RWPE2 (cell line): ENCODE measurements around the gene MSL3B.

ENCODE experiments used
- ATAC-seq: fragments of 200-7000 bp; cut with Tn5 transposase; 3 replicates; pipeline ENCODE4 v1.9.1; 2021; ENCODE audit warnings: low read depth
- DNase-seq: peaks from one replicate; pipeline ENCODE4 v3.0.0-alpha.2; 2020; ENCODE audit warnings: low spot score
- H3K27ac ChIP-seq: fragments of 450-650 bp; 2 replicates; pipeline ENCODE4 v1.5.1; 2017; ENCODE audit warnings: mild to moderate bottlenecking; ENCODE audit not compliant: poor library complexity, severe bottlenecking
- H3K27me3 ChIP-seq: fragments of 250-450 bp; sonication (Bioruptor Pico); 2 replicates; pipeline ENCODE4 v1.5.1; 2021; ENCODE audit warnings: mild to moderate bottlenecking, moderate library complexity; ENCODE audit not compliant: insufficient read depth, poor library complexity, severe bottlenecking
- H3K36me3 ChIP-seq: fragments of 250-450 bp; sonication (Bioruptor Pico); 2 replicates; pipeline ENCODE4 v1.5.1; 2020; ENCODE audit warnings: low read depth, mild to moderate bottlenecking, moderate library complexity
- H3K4me1 ChIP-seq: fragments of 250-450 bp; sonication (Bioruptor Pico); 2 replicates; pipeline ENCODE4 v1.5.1; 2021; ENCODE audit warnings: mild to moderate bottlenecking, moderate library complexity; ENCODE audit not compliant: insufficient read depth, poor library complexity, severe bottlenecking
- H3K4me3 ChIP-seq: fragments of 250-450 bp; sonication (Bioruptor Pico); 2 replicates; pipeline ENCODE4 v1.5.1; 2021; ENCODE audit warnings: mild to moderate bottlenecking, moderate library complexity; ENCODE audit not compliant: severe bottlenecking
- H3K9me3 ChIP-seq: fragments of 250-450 bp; sonication (Bioruptor Pico); 2 replicates; pipeline ENCODE4 v1.5.1; 2021; ENCODE audit warnings: mild to moderate bottlenecking, moderate library complexity; ENCODE audit not compliant: severe bottlenecking
- CTCF ChIP-seq: fragments of 450-650 bp; IDR thresholded peaks from one replicate; pipeline ENCODE4 v1.5.1; 2017; ENCODE audit warnings: mild to moderate bottlenecking, moderate library complexity; ENCODE audit not compliant: poor library complexity, severe bottlenecking

Gene MSL3B

GRCh38 chr2:233823731-233824121 is 44.5 kb downstream of the MSL3B start:
- Histone ChIP-seq H3K27ac (no peak overlapping the region), H3K4me3 (no peak overlapping the region), H3K9me3 (no peaks in the 10 kb centered on the region), H3K4me1 (no peaks in the 10 kb centered on the region), H3K27me3 (no peaks in the 10 kb centered on the region), H3K36me3 (no peaks in the 10 kb centered on the region)
- DNase-seq (peak; percentile 29), ATAC-seq (no peak)
- no peak for TF ChIP-seq CTCF

GRCh38 chr2:233822781-233823730 is 45.1 kb downstream of the MSL3B start:
- Histone ChIP-seq H3K27ac (no peak overlapping the region), H3K27me3 (no peaks in the 10 kb centered on the region), H3K4me3 (no peak overlapping the region), H3K9me3 (no peaks in the 10 kb centered on the region), H3K36me3 (no peaks in the 10 kb centered on the region), H3K4me1 (no peaks in the 10 kb centered on the region)
- DNase-seq: peak; percentile 53
- TF ChIP-seq CTCF: no peak
- ATAC-seq: no peak

- DNase-seq (peak; percentile 47), ATAC-seq (no peak)
- H3K27me3 ChIP-seq: no peaks in the 10 kb centered on the region
- no peak overlapping the region for H3K4me3 ChIP-seq
- H3K9me3 ChIP-seq: no peaks in the 10 kb centered on the region
- no peaks in the 10 kb centered on the region for H3K36me3 ChIP-seq
- H3K4me1 ChIP-seq: no peaks in the 10 kb centered on the region
- TF ChIP-seq CTCF: no peak
- H3K27ac ChIP-seq: no peak overlapping the region
Measured at GRCh38 chr2:233822101-233822771, 46.0 kb downstream of the MSL3B start.

GRCh38 chr2:233821709-233822100 is 46.5 kb downstream of the MSL3B start:
- H3K27ac ChIP-seq: no peak overlapping the region
- no peaks in the 10 kb centered on the region for H3K27me3 ChIP-seq
- H3K4me1 ChIP-seq: no peaks in the 10 kb centered on the region
- H3K4me3 ChIP-seq: no peak overlapping the region
- ATAC-seq (no peak), DNase-seq (peak; percentile 13)
- no peaks in the 10 kb centered on the region for H3K36me3 ChIP-seq
- H3K9me3 ChIP-seq: no peaks in the 10 kb centered on the region
- no peak for TF ChIP-seq CTCF
